DMS53 (cell line): ENCODE data around the gene NR0B1.

Experiments used
- DNase-seq: peaks from one replicate; lab custom pipeline; 2025; lab: John Stamatoyannopoulos, UW

The NR0B1 gene

GRCh38 chrX:30275498-30275897, 33.7 kb downstream of the NR0B1 start:
- peak; percentile 60 for DNase-seq

- DNase-seq = no peak
Measured at GRCh38 chrX:30270639-30271038, 38.6 kb downstream of the NR0B1 start.

GRCh38 chrX:30262763-30263162, 46.4 kb downstream of the NR0B1 start:
- DNase-seq = no peak

- DNase-seq = no peak
Measured at GRCh38 chrX:30261012-30261411, 48.2 kb downstream of the NR0B1 start.

GRCh38 chrX:30259927-30260326, 49.3 kb downstream of the NR0B1 start:
- DNase-seq = no peak
